GM19043 (cell line): ENCODE measurements around the gene ATN1.

Experiments
- ATAC-seq: cut with Tn5 transposase; IDR thresholded peaks from one replicate; pipeline ENCODE4 v1.9.1; 2021; ENCODE audit warnings: low read depth; ENCODE audit not compliant: unreplicated experiment

ATN1 gene

GRCh38 chr12:6966351-6966750 lies 38.6 kb downstream of the ATN1 start:
- no peak for ATAC-seq

- no peak for ATAC-seq
Observed at GRCh38 chr12:6967651-6968100, 39.9 kb downstream of the ATN1 start.

- ATAC-seq, result no peak
Observed at GRCh38 chr12:6968426-6968825, 40.7 kb downstream of the ATN1 start.

GRCh38 chr12:6970096-6970527 lies 42.4 kb downstream of the ATN1 start:
- no peak for ATAC-seq

- ATAC-seq, result no peak
Observed at GRCh38 chr12:6974180-6974579, 46.4 kb downstream of the ATN1 start.

GRCh38 chr12:6975297-6976032 lies 47.7 kb downstream of the ATN1 start:
- ATAC-seq, result no peak

GRCh38 chr12:6977653-6978052 lies 49.9 kb downstream of the ATN1 start:
- no peak for ATAC-seq

- ATAC-seq, result no peak
Observed at GRCh38 chr12:6978188-6978587, 50.4 kb downstream of the ATN1 start.

- no peak for ATAC-seq
Observed at GRCh38 chr12:6978611-6979011, 50.9 kb downstream of the ATN1 start.

GRCh38 chr12:6979021-6979420 lies 51.3 kb downstream of the ATN1 start:
- ATAC-seq, result no peak

- ATAC-seq, result no peak
Observed at GRCh38 chr12:6979453-6979852, 51.7 kb downstream of the ATN1 start.

- ATAC-seq, result no peak
Observed at GRCh38 chr12:6980075-6980474, 52.3 kb downstream of the ATN1 start.

- no peak for ATAC-seq
Observed at GRCh38 chr12:6980740-6981139, 53.0 kb downstream of the ATN1 start.

GRCh38 chr12:6981152-6982052 lies 53.6 kb downstream of the ATN1 start:
- ATAC-seq, result no peak

- no peak for ATAC-seq
Observed at GRCh38 chr12:6982532-6982931, 54.8 kb downstream of the ATN1 start.

GRCh38 chr12:6987956-6988553 lies 60.3 kb downstream of the ATN1 start:
- no peak for ATAC-seq
